22Rv1 (cell line): Measurements from ENCODE around the gene GMPR2.

Experiments used
- ZFX ChIP-seq: fragments of 450-650 bp; IDR thresholded peaks from 2 replicates; pipeline ENCODE4 v1.6.1; 2017; ENCODE audit warnings: antibody characterized with exemption, borderline replicate concordance
- TF ChIP-seq, protein P1 (sequence below): fragments of 450-650 bp; IDR thresholded peaks from 2 replicates; pipeline ENCODE4 v1.5.1; 2017; ENCODE audit warnings: mild to moderate bottlenecking

GRCh38 chr14:24226473-24226872 is 6.3 kb upstream of the GMPR2 start:
- TF ChIP-seq, protein P1, sequence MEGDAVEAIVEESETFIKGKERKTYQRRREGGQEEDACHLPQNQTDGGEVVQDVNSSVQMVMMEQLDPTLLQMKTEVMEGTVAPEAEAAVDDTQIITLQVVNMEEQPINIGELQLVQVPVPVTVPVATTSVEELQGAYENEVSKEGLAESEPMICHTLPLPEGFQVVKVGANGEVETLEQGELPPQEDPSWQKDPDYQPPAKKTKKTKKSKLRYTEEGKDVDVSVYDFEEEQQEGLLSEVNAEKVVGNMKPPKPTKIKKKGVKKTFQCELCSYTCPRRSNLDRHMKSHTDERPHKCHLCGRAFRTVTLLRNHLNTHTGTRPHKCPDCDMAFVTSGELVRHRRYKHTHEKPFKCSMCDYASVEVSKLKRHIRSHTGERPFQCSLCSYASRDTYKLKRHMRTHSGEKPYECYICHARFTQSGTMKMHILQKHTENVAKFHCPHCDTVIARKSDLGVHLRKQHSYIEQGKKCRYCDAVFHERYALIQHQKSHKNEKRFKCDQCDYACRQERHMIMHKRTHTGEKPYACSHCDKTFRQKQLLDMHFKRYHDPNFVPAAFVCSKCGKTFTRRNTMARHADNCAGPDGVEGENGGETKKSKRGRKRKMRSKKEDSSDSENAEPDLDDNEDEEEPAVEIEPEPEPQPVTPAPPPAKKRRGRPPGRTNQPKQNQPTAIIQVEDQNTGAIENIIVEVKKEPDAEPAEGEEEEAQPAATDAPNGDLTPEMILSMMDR = no peak
- no peak for TF ChIP-seq ZFX
